ENCODE measurements around the gene OVCH2. TPM values are rescaled to one million over a fixed set of nuclear protein-coding genes. Genes with fewer than 3 reads are reported as not detected.
A peak's percentile ranks its signal among the peaks of the same experiment; 100 is the strongest.
"Not testable (repeated sequence)": the region's sequence is repeated elsewhere in the genome, so short reads cannot be mapped to it uniquely, and the experiment has no call there.

The OVCH2 gene
- total RNA-seq, 1 experiment from 2014 or later = 0.57 TPM

DNA sequence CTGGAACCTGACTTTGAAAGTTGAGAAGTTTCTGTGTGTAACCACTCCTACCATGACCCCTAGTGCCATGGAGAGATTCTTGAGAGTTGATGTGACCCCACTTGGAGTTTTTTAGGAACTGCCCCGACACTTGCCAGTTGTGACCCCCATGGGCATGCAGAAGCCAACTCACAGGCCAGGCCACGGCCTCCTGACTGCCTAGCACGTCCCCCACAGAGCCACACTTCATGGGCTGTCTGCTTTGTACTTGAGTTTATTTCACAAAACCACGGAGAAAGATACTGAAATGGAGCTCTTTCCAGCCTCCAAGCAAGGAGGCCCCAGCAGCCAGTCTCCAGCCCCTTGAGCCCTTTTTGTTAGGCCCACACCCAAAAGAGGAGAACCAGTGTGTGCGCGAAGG, 41.4 kb downstream of the OVCH2 start:
- POLR2A ChIA-PET = no interaction called here
- CTCF ChIA-PET = interaction anchor here (0.7 to 3.7 kb wide), 13 partner anchors 8 to 312 kb away, joined by 3 to 34 read pairs (median 8); partner anchors contain the start of gene PPFIBP2
- ATAC-seq (no peak), DNase-seq (ENCODE audit: low spot score) (no peak)
- no peak overlapping the region for H3K27ac Mint-ChIP-seq
- H3K9me3 Mint-ChIP-seq = peaks cover 17% of the 10 kb centered on the region
- peaks cover 8% of the 10 kb centered on the region; the same call in 1 of the 2 replicates for H3K27me3 Mint-ChIP-seq (ENCODE audit: low read depth)
- peaks cover 9% of the 10 kb centered on the region; the same call in 1 of the 2 replicates for H3K4me1 Mint-ChIP-seq
- peaks cover 64% of the 10 kb centered on the region for H3K36me3 Mint-ChIP-seq
- no peak overlapping the region for H3K4me3 Mint-ChIP-seq
- no peak for TF ChIP-seq GRHL2 (CRISPR knock-in tag; IDR thresholded peaks at IDR 0.05; ENCODE audit: insufficient replicate concordance, severe bottlenecking)
- TF ChIP-seq, protein P1, sequence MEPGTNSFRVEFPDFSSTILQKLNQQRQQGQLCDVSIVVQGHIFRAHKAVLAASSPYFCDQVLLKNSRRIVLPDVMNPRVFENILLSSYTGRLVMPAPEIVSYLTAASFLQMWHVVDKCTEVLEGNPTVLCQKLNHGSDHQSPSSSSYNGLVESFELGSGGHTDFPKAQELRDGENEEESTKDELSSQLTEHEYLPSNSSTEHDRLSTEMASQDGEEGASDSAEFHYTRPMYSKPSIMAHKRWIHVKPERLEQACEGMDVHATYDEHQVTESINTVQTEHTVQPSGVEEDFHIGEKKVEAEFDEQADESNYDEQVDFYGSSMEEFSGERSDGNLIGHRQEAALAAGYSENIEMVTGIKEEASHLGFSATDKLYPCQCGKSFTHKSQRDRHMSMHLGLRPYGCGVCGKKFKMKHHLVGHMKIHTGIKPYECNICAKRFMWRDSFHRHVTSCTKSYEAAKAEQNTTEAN (CRISPR knock-in tag; IDR thresholded peaks at IDR 0.05) = no peak

DNA sequence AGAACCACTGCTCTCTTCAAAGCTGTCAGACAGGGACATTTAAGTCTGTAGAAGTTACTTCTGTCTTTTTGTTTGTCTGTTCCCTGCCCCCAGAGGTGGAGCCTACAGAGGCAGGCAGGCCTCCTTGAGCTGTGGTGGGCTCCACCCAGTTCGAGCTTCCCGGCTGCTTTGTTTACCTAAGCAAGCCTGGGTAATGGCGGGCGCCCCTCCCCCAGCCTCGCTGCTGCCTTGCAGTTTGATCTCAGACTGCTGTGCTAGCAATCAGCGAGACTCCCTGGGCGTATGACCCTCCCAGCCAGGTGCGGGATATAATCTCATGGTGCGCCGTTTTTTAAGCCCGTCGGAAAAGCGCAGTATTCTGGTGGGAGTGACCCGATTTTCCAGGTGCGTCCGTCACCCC, 42.7 kb downstream of the OVCH2 start:
- ATAC-seq; CTCF ChIA-PET; DNase-seq (ENCODE audit: low spot score); H3K4me1 Mint-ChIP-seq; POLR2A ChIA-PET; H3K4me3 Mint-ChIP-seq; H3K27me3 Mint-ChIP-seq (ENCODE audit: low read depth); H3K27ac Mint-ChIP-seq: not testable (repeated sequence)
- Mint-ChIP-seq H3K36me3 (peaks cover 56% of the 10 kb centered on the region), H3K9me3 (peaks cover 17% of the 10 kb centered on the region)

DNA sequence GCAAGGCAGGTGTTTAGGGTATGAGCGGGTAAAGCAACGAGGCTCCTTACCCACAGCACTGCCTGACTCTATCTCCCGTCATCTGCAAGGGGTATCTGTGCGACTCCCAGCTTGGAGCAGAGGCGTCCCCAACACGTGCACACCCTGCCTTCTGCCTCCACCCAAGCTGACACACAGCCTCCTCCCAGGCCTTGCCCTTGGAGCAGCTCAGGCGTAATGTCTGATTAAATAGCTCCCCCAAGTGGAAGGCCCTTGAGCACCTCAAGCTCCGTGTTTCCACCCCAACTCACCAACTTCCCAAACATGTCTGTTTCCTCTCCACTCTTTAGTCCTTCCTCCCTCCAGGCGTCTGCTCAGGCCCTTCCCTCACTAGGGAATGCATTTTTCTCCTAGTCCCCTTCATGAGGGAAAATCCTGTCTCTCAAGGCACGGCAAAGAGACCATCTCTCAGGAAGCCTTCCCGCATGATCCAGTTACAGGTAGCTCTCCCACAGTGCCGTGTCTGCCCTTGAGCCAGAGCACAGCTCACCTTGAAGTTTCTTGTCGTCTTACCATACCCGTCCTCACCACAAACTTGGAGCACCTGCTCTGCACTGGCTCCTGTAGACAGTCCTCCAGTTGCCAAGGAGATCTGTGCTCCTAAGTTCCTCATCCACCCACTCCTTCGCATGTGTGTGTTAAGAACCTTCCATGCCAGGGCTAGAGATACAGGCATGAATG, 48.8 kb downstream of the OVCH2 start:
- POLR2A ChIA-PET = interaction anchor here (0.6 to 2.0 kb wide), 4 partner anchors 16 to 254 kb away, joined by 3 to 7 read pairs (median 5); partner anchors contain the start of gene CYB5R2
- CTCF ChIA-PET = interaction anchor here (0.7 to 7.5 kb wide), 51 partner anchors 8 to 566 kb away, joined by 3 to 229 read pairs (median 5); partner anchors contain the start of genes CYB5R2, OLFML1 and PPFIBP2
- peak; percentile 98 for ATAC-seq
- peaks cover 26% of the 10 kb centered on the region for H3K36me3 Mint-ChIP-seq
- peak overlapping the region; percentile 69 for H3K27ac Mint-ChIP-seq
- peaks cover 6% of the 10 kb centered on the region for H3K4me1 Mint-ChIP-seq
- H3K4me3 Mint-ChIP-seq = no peak overlapping the region
- peak; percentile 72 for DNase-seq (ENCODE audit: low spot score)
- H3K9me3 Mint-ChIP-seq = peaks cover 5% of the 10 kb centered on the region
- 0 out of 2 replicates have a peak, but pooled peaks cover under 1% of the 10 kb centered on the region for H3K27me3 Mint-ChIP-seq (ENCODE audit: low read depth)
- TF ChIP-seq, protein P2, sequence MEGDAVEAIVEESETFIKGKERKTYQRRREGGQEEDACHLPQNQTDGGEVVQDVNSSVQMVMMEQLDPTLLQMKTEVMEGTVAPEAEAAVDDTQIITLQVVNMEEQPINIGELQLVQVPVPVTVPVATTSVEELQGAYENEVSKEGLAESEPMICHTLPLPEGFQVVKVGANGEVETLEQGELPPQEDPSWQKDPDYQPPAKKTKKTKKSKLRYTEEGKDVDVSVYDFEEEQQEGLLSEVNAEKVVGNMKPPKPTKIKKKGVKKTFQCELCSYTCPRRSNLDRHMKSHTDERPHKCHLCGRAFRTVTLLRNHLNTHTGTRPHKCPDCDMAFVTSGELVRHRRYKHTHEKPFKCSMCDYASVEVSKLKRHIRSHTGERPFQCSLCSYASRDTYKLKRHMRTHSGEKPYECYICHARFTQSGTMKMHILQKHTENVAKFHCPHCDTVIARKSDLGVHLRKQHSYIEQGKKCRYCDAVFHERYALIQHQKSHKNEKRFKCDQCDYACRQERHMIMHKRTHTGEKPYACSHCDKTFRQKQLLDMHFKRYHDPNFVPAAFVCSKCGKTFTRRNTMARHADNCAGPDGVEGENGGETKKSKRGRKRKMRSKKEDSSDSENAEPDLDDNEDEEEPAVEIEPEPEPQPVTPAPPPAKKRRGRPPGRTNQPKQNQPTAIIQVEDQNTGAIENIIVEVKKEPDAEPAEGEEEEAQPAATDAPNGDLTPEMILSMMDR (IDR thresholded peaks at IDR 0.05) = peak; percentile 37
- TF ChIP-seq, protein P3, sequence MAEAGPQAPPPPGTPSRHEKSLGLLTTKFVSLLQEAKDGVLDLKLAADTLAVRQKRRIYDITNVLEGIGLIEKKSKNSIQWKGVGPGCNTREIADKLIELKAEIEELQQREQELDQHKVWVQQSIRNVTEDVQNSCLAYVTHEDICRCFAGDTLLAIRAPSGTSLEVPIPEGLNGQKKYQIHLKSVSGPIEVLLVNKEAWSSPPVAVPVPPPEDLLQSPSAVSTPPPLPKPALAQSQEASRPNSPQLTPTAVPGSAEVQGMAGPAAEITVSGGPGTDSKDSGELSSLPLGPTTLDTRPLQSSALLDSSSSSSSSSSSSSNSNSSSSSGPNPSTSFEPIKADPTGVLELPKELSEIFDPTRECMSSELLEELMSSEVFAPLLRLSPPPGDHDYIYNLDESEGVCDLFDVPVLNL (CRISPR knock-in tag; IDR thresholded peaks at IDR 0.05; ENCODE audit: borderline replicate concordance, low read depth) = no peak
- TF ChIP-seq CREB1 (CRISPR knock-in tag; IDR thresholded peaks at IDR 0.05) (no peak), ZNF423 (CRISPR knock-in tag; IDR thresholded peaks at IDR 0.05) (no peak), KAT7 (CRISPR knock-in tag; IDR thresholded peaks at IDR 0.05; ENCODE audit: borderline replicate concordance) (no peak), TEAD1 (CRISPR knock-in tag; IDR thresholded peaks at IDR 0.05) (peak; percentile 47; the same call in 1 of the 2 replicates), GTF2I (CRISPR knock-in tag; conservative IDR thresholded peaks at IDR 0.05) (no peak), NR2C2 (CRISPR knock-in tag; IDR thresholded peaks at IDR 0.05) (no peak), FOXK1 (CRISPR knock-in tag; IDR thresholded peaks at IDR 0.05) (no peak), ZNF263 (CRISPR knock-in tag; IDR thresholded peaks at IDR 0.05; ENCODE audit: low read depth) (no peak)
- TF ChIP-seq, protein P4, sequence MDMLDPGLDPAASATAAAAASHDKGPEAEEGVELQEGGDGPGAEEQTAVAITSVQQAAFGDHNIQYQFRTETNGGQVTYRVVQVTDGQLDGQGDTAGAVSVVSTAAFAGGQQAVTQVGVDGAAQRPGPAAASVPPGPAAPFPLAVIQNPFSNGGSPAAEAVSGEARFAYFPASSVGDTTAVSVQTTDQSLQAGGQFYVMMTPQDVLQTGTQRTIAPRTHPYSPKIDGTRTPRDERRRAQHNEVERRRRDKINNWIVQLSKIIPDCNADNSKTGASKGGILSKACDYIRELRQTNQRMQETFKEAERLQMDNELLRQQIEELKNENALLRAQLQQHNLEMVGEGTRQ (CRISPR knock-in tag; IDR thresholded peaks at IDR 0.05) = 0 out of 2 replicates have a peak, but pooled peaks have one; percentile 12
- TF ChIP-seq, protein P5, sequence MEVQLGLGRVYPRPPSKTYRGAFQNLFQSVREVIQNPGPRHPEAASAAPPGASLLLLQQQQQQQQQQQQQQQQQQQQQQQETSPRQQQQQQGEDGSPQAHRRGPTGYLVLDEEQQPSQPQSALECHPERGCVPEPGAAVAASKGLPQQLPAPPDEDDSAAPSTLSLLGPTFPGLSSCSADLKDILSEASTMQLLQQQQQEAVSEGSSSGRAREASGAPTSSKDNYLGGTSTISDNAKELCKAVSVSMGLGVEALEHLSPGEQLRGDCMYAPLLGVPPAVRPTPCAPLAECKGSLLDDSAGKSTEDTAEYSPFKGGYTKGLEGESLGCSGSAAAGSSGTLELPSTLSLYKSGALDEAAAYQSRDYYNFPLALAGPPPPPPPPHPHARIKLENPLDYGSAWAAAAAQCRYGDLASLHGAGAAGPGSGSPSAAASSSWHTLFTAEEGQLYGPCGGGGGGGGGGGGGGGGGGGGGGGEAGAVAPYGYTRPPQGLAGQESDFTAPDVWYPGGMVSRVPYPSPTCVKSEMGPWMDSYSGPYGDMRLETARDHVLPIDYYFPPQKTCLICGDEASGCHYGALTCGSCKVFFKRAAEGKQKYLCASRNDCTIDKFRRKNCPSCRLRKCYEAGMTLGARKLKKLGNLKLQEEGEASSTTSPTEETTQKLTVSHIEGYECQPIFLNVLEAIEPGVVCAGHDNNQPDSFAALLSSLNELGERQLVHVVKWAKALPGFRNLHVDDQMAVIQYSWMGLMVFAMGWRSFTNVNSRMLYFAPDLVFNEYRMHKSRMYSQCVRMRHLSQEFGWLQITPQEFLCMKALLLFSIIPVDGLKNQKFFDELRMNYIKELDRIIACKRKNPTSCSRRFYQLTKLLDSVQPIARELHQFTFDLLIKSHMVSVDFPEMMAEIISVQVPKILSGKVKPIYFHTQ (CRISPR knock-in tag; IDR thresholded peaks at IDR 0.05) = no peak
- TF ChIP-seq, protein P6, sequence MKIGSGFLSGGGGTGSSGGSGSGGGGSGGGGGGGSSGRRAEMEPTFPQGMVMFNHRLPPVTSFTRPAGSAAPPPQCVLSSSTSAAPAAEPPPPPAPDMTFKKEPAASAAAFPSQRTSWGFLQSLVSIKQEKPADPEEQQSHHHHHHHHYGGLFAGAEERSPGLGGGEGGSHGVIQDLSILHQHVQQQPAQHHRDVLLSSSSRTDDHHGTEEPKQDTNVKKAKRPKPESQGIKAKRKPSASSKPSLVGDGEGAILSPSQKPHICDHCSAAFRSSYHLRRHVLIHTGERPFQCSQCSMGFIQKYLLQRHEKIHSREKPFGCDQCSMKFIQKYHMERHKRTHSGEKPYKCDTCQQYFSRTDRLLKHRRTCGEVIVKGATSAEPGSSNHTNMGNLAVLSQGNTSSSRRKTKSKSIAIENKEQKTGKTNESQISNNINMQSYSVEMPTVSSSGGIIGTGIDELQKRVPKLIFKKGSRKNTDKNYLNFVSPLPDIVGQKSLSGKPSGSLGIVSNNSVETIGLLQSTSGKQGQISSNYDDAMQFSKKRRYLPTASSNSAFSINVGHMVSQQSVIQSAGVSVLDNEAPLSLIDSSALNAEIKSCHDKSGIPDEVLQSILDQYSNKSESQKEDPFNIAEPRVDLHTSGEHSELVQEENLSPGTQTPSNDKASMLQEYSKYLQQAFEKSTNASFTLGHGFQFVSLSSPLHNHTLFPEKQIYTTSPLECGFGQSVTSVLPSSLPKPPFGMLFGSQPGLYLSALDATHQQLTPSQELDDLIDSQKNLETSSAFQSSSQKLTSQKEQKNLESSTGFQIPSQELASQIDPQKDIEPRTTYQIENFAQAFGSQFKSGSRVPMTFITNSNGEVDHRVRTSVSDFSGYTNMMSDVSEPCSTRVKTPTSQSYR (CRISPR knock-in tag; IDR thresholded peaks at IDR 0.05) = no peak
- TF ChIP-seq, protein P7, sequence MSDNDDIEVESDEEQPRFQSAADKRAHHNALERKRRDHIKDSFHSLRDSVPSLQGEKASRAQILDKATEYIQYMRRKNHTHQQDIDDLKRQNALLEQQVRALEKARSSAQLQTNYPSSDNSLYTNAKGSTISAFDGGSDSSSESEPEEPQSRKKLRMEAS (CRISPR knock-in tag; IDR thresholded peaks at IDR 0.05) = peak; percentile 85
- TF ChIP-seq, protein P8, sequence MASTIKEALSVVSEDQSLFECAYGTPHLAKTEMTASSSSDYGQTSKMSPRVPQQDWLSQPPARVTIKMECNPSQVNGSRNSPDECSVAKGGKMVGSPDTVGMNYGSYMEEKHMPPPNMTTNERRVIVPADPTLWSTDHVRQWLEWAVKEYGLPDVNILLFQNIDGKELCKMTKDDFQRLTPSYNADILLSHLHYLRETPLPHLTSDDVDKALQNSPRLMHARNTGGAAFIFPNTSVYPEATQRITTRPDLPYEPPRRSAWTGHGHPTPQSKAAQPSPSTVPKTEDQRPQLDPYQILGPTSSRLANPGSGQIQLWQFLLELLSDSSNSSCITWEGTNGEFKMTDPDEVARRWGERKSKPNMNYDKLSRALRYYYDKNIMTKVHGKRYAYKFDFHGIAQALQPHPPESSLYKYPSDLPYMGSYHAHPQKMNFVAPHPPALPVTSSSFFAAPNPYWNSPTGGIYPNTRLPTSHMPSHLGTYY (CRISPR knock-in tag; IDR thresholded peaks at IDR 0.05) = no peak
